Liver (tissue), 3 donors: ENCODE data around the gene TMC2.

ENCODE experiments used
- CTCF ChIP-seq: fragments of 150-350 bp; IDR thresholded peaks from 2 replicates; pipeline ENCODE4 v1.5.1; 2017; ENCODE audit warnings: improper control_type of control experiment, low read depth, low read length; ENCODE audit not compliant: missing input control
- EGR1 ChIP-seq, 2 donors: IDR thresholded peaks; 2 replicates each; pipeline ENCODE4 v1.6.1; 2016 to 2018; ENCODE audit warnings: antibody characterized with exemption in 2 of 2, low read depth in 2 of 2
- FOXA1 ChIP-seq: IDR thresholded peaks from 2 replicates; pipeline ENCODE4 v1.6.1; 2016; ENCODE audit warnings: antibody characterized with exemption
- GABPA ChIP-seq, 2 donors: IDR thresholded peaks in 1 of 2; conservative IDR thresholded peaks in 1 of 2; 2 replicates each; pipeline ENCODE4 v1.6.1; 2016; ENCODE audit warnings: antibody characterized with exemption in 2 of 2, mild to moderate bottlenecking in 1 of 2, moderate library complexity in 1 of 2
- HNF4A ChIP-seq, 2 donors: conservative IDR thresholded peaks; 2 replicates each; pipeline ENCODE4 v1.6.1; 2016; ENCODE audit warnings: antibody characterized with exemption in 2 of 2, mild to moderate bottlenecking in 2 of 2
- JUND ChIP-seq, 2 donors: IDR thresholded peaks; 2 replicates each; pipeline ENCODE4 v1.6.1; 2016; ENCODE audit warnings: antibody characterized with exemption in 2 of 2
- RAD21 ChIP-seq, 2 donors: IDR thresholded peaks; 2 replicates each; pipeline ENCODE4 v1.6.1; 2016; ENCODE audit warnings: antibody characterized with exemption in 2 of 2, mild to moderate bottlenecking in 2 of 2
- RXRA ChIP-seq, 2 donors: IDR thresholded peaks; 2 replicates each; pipeline ENCODE4 v1.6.1; 2017 to 2018; ENCODE audit warnings: antibody characterized with exemption in 2 of 2, mild to moderate bottlenecking in 1 of 2
- SP1 ChIP-seq: IDR thresholded peaks from 2 replicates; pipeline ENCODE4 v1.6.1; 2018; ENCODE audit warnings: antibody characterized with exemption, mild to moderate bottlenecking
- TAF1 ChIP-seq: conservative IDR thresholded peaks from 2 replicates; pipeline ENCODE4 v1.6.1; 2016; ENCODE audit warnings: antibody characterized with exemption, mild to moderate bottlenecking
- YY1 ChIP-seq: IDR thresholded peaks from 2 replicates; pipeline ENCODE4 v1.6.1; 2016; ENCODE audit warnings: antibody characterized with exemption, mild to moderate bottlenecking
- TF ChIP-seq, protein P1 (sequence below): IDR thresholded peaks from 2 replicates; pipeline ENCODE4 v1.6.1; 2016; ENCODE audit warnings: antibody characterized with exemption, mild to moderate bottlenecking
- TF ChIP-seq, protein P2 (sequence below): IDR thresholded peaks from 2 replicates; pipeline ENCODE4 v1.6.1; 2016; ENCODE audit warnings: antibody characterized with exemption
- TF ChIP-seq, protein P3 (sequence below): IDR thresholded peaks from 2 replicates; pipeline ENCODE4 v1.6.1; 2016; ENCODE audit warnings: antibody characterized with exemption
- donor health status: healthy.
- donor health status: healthy.

GRCh38 chr20:2653556-2654383 is 117.4 kb downstream of the TMC2 start:
- no peak for TF ChIP-seq CTCF
- TF ChIP-seq, protein P1, sequence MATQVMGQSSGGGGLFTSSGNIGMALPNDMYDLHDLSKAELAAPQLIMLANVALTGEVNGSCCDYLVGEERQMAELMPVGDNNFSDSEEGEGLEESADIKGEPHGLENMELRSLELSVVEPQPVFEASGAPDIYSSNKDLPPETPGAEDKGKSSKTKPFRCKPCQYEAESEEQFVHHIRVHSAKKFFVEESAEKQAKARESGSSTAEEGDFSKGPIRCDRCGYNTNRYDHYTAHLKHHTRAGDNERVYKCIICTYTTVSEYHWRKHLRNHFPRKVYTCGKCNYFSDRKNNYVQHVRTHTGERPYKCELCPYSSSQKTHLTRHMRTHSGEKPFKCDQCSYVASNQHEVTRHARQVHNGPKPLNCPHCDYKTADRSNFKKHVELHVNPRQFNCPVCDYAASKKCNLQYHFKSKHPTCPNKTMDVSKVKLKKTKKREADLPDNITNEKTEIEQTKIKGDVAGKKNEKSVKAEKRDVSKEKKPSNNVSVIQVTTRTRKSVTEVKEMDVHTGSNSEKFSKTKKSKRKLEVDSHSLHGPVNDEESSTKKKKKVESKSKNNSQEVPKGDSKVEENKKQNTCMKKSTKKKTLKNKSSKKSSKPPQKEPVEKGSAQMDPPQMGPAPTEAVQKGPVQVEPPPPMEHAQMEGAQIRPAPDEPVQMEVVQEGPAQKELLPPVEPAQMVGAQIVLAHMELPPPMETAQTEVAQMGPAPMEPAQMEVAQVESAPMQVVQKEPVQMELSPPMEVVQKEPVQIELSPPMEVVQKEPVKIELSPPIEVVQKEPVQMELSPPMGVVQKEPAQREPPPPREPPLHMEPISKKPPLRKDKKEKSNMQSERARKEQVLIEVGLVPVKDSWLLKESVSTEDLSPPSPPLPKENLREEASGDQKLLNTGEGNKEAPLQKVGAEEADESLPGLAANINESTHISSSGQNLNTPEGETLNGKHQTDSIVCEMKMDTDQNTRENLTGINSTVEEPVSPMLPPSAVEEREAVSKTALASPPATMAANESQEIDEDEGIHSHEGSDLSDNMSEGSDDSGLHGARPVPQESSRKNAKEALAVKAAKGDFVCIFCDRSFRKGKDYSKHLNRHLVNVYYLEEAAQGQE, result no peak
- TF ChIP-seq, protein P2, sequence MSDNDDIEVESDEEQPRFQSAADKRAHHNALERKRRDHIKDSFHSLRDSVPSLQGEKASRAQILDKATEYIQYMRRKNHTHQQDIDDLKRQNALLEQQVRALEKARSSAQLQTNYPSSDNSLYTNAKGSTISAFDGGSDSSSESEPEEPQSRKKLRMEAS, result no peak
- no peak for TF ChIP-seq RAD21 (IDR thresholded peaks at IDR 0.05)
- TF ChIP-seq YY1, result no peak
- TF ChIP-seq TAF1, result no peak
- TF ChIP-seq EGR1 (IDR thresholded peaks at IDR 0.05; ENCODE audit: low read depth in 2 of 2), result no peak
- no peak for TF ChIP-seq GABPA (IDR thresholded peaks at IDR 0.05 in 1 of 2, conservative IDR thresholded peaks at IDR 0.05 in 1 of 2)
- TF ChIP-seq RXRA (IDR thresholded peaks at IDR 0.05), result no peak
- TF ChIP-seq, protein P3, sequence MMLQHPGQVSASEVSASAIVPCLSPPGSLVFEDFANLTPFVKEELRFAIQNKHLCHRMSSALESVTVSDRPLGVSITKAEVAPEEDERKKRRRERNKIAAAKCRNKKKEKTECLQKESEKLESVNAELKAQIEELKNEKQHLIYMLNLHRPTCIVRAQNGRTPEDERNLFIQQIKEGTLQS, result no peak
- TF ChIP-seq JUND (IDR thresholded peaks at IDR 0.05), result no peak
- no peak for TF ChIP-seq SP1
- TF ChIP-seq FOXA1, result no peak
- TF ChIP-seq HNF4A (conservative IDR thresholded peaks at IDR 0.05), result no peak
